CD14-positive monocyte (primary cell): Measurements from ENCODE around the gene NTN3. TPM values are rescaled to one million over a fixed set of nuclear protein-coding genes. Genes with fewer than 3 reads are reported as not detected.

Experiments
- DNase-seq, 3 donors: peaks; one replicate each; pipeline ENCODE4 v3.0.0-alpha.2; 2011 to 2022
- H2AFZ ChIP-seq: 2 replicates; pipeline ENCODE4 v1.6.0; 2012; ENCODE audit warnings: mild to moderate bottlenecking, low read depth, low read length, inconsistent platforms; ENCODE audit not compliant: insufficient read depth, poor library complexity, severe bottlenecking
- H3K27ac ChIP-seq, 2 donors: 1 replicate in 1 of 2; 2 replicates in 1 of 2; pipeline ENCODE4 v1.5.1; 2012 to 2013; ENCODE audit warnings: low read length in 2 of 2, control low read depth in 1 of 2, inconsistent platforms in 1 of 2, low read depth in 1 of 2, mild to moderate bottlenecking in 1 of 2
- H3K27me3 ChIP-seq, 2 donors: one replicate each; pipeline versions ENCODE4 v1.6.0 to v1.6.1; 2011 to 2013; ENCODE audit warnings: low read length in 2 of 2; ENCODE audit not compliant: control insufficient read depth in 2 of 2, insufficient read depth in 2 of 2
- H3K36me3 ChIP-seq, 2 donors: replicated peaks in 1 of 2; 1 replicate in 1 of 2; 2 replicates in 1 of 2; pipeline versions ENCODE4 v1.5.1 to v1.6.1; 2012 to 2013; ENCODE audit warnings: low read length in 2 of 2, control low read depth in 1 of 2, inconsistent platforms in 1 of 2, mild to moderate bottlenecking in 1 of 2; ENCODE audit not compliant: insufficient read depth in 2 of 2, control insufficient read depth in 1 of 2
- H3K4me1 ChIP-seq, 2 donors: 1 replicate in 1 of 2; 2 replicates in 1 of 2; pipeline versions ENCODE4 v1.5.1 to v1.6.1; 2012 to 2013; ENCODE audit warnings: low read length in 2 of 2, control low read depth in 1 of 2, inconsistent platforms in 1 of 2, mild to moderate bottlenecking in 1 of 2, moderate library complexity in 1 of 2; ENCODE audit not compliant: insufficient read depth in 2 of 2, control insufficient read depth in 1 of 2
- H3K4me2 ChIP-seq: replicated peaks from 2 replicates; pipeline ENCODE3; 2012; ENCODE audit warnings: low read length, moderate library complexity, mild to moderate bottlenecking; ENCODE audit not compliant: poor library complexity, severe bottlenecking; ENCODE audit errors: extremely low read depth
- H3K4me3 ChIP-seq, 3 experiments: fragments of 200-600 bp in 1 of 3; sonication (generic) in 1 of 3; replicated peaks in 1 of 3; 1 replicate in 2 of 3; 2 replicates in 1 of 3; pipeline ENCODE4 v1.5.1; 2011 to 2013; ENCODE audit warnings: low read length in 3 of 3, mild to moderate bottlenecking in 3 of 3, control low read depth in 2 of 3, low read depth in 2 of 3, inconsistent platforms in 1 of 3, moderate library complexity in 1 of 3
- H3K79me2 ChIP-seq: 2 replicates; pipeline ENCODE4 v1.6.0; 2012; ENCODE audit warnings: mild to moderate bottlenecking, control low read depth, inconsistent platforms, low read length, moderate library complexity; ENCODE audit not compliant: insufficient read depth
- H3K9ac ChIP-seq: 2 replicates; pipeline ENCODE4 v1.6.0; 2017; ENCODE audit warnings: low read length, mild to moderate bottlenecking; ENCODE audit not compliant: insufficient read depth, poor library complexity, severe bottlenecking
- H3K9me3 ChIP-seq, 2 donors: replicated peaks in 1 of 2; 1 replicate in 1 of 2; 2 replicates in 1 of 2; pipeline versions ENCODE4 v1.5.1 to v1.6.1; 2012 to 2013; ENCODE audit warnings: low read length in 2 of 2, control low read depth in 1 of 2; ENCODE audit not compliant: control insufficient read depth in 1 of 2, insufficient read depth in 1 of 2
- H4K20me1 ChIP-seq: 2 replicates; pipeline ENCODE4 v1.6.0; 2012; ENCODE audit warnings: mild to moderate bottlenecking, low read length, control low read depth, moderate library complexity; ENCODE audit not compliant: insufficient read depth
- H3K27ac Mint-ChIP-seq, 7 donors: one replicate each; pipeline ENCODE4 v1.8.0; 2020; ENCODE audit warnings: mild to moderate bottlenecking in 7 of 7, mixed read lengths in 7 of 7, moderate library complexity in 6 of 7, inconsistent platforms in 2 of 7
- H3K27me3 Mint-ChIP-seq, 3 donors: one replicate each; pipeline ENCODE4 v1.8.0; 2021 to 2022; ENCODE audit warnings: low read depth in 3 of 3, mild to moderate bottlenecking in 3 of 3, mixed read lengths in 3 of 3, moderate library complexity in 3 of 3, inconsistent platforms in 1 of 3
- H3K36me3 Mint-ChIP-seq, 2 donors: one replicate each; pipeline ENCODE4 v1.8.0; 2020; ENCODE audit warnings: mixed read lengths in 2 of 2, inconsistent platforms in 1 of 2, mild to moderate bottlenecking in 1 of 2
- H3K4me1 Mint-ChIP-seq: one replicate; pipeline ENCODE4 v1.8.0; 2020; ENCODE audit warnings: mild to moderate bottlenecking, mixed read lengths
- H3K4me3 Mint-ChIP-seq, 2 donors: one replicate each; pipeline ENCODE4 v1.8.0; 2020; ENCODE audit warnings: mild to moderate bottlenecking in 2 of 2, mixed read lengths in 2 of 2, moderate library complexity in 1 of 2
- H3K9me3 Mint-ChIP-seq, 7 donors: one replicate each; pipeline ENCODE4 v1.8.0; 2020 to 2022; ENCODE audit warnings: mixed read lengths in 7 of 7, mild to moderate bottlenecking in 6 of 7, moderate library complexity in 6 of 7, inconsistent platforms in 2 of 7
- CTCF ChIP-seq: fragments of 200-600 bp; IDR thresholded peaks from one replicate; pipeline ENCODE4 v1.8.0; 2022; ENCODE audit warnings: antibody characterized with exemption, mild to moderate bottlenecking
- WGBS: methylation state at CpG from one replicate; pipeline ENCODE4 v1.1.5; 2013; ENCODE audit warnings: missing lambda C conversion rate; ENCODE audit not compliant: insufficient coverage; 5-methylcytosine and 5-hydroxymethylcytosine counted together
- intact Hi-C, 2 donors: fragments of 100-400 bp; cut with micrococcal nuclease; formaldehyde crosslinking; loops; one replicate each; pipeline versions ENCODE4 v1.15.0 to v1.15.1; 2023
- polyA plus RNA-seq, 3 donors: library from polyadenylated mRNA; depleted of rRNA in 1 of 3; unstranded in 2 of 3; stranded (reverse) in 1 of 3; fragments of 300-500 nt in 2 of 3; fragments of >200 nt in 1 of 3; fragmentation: Illumina TruSeq in 2 of 3; gene quantifications; 1 replicate in 2 of 3; 2 replicates in 1 of 3; pipeline ENCODE4 v1.2.3, GENCODE V29; 2012 to 2021

NTN3 gene
- polyA plus RNA-seq, 3 donors = not detected

DNA sequence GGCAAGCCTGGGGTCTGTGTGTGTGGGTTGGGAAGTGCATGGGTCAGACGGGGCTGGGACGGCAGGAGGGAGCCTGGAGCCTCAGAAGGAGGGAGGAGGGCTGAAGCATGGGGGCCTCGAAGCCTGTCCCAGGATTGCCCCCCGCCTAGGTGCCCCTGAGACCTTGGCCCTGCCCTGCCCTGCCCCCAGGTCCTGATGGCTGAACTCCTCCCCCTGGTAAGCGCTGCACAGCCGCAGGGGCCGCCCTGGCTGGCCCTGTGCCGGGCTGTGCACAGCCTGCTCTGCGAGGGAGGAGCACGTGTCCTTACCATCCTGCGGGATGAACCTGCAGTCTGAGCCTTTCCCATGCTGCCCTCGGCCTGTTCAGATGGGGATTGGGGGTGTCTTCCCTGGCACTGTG is 6.8 kb upstream of the NTN3 start:
- no peak for TF ChIP-seq CTCF
- H3K9me3 Mint-ChIP-seq = peaks cover 0 to 3% (median 2%) of the 10 kb centered on the region in 7 donors
- WGBS = 94% methylated on average over 11 of the region's 12 CpGs
- no peaks in the 10 kb centered on the region for H4K20me1 ChIP-seq
- H3K36me3 ChIP-seq = no peaks in the 10 kb centered on the region
- H3K9me3 ChIP-seq = peaks cover 0 to 5% of the 10 kb centered on the region in 2 donors
- peaks cover 17 to 47% of the 10 kb centered on the region in 2 donors for H3K4me1 ChIP-seq
- H3K9ac ChIP-seq = no peak overlapping the region
- H3K27ac Mint-ChIP-seq = no peak overlapping the region
- peaks cover 24 to 33% (median 29%) of the 10 kb centered on the region in 3 donors for H3K27me3 Mint-ChIP-seq
- no peak overlapping the region for H2AFZ ChIP-seq
- no peak overlapping the region for H3K4me3 ChIP-seq
- H3K4me3 Mint-ChIP-seq = no peak overlapping the region
- H3K79me2 ChIP-seq = no peaks in the 10 kb centered on the region
- H3K27ac ChIP-seq = no peak overlapping the region
- intact Hi-C loops = loop anchor here in 1 of 2 donors (5.0 kb wide), 1 partner anchor 37 kb away; the partner anchor contains the start of gene CCNF
- H3K4me2 ChIP-seq = no peak overlapping the region
- H3K4me1 Mint-ChIP-seq = peaks cover 24% of the 10 kb centered on the region
- H3K36me3 Mint-ChIP-seq = peaks cover 0 to 2% of the 10 kb centered on the region in 2 donors
- peaks cover 15 to 24% of the 10 kb centered on the region in 2 donors for H3K27me3 ChIP-seq
- DNase-seq = no peak

DNA sequence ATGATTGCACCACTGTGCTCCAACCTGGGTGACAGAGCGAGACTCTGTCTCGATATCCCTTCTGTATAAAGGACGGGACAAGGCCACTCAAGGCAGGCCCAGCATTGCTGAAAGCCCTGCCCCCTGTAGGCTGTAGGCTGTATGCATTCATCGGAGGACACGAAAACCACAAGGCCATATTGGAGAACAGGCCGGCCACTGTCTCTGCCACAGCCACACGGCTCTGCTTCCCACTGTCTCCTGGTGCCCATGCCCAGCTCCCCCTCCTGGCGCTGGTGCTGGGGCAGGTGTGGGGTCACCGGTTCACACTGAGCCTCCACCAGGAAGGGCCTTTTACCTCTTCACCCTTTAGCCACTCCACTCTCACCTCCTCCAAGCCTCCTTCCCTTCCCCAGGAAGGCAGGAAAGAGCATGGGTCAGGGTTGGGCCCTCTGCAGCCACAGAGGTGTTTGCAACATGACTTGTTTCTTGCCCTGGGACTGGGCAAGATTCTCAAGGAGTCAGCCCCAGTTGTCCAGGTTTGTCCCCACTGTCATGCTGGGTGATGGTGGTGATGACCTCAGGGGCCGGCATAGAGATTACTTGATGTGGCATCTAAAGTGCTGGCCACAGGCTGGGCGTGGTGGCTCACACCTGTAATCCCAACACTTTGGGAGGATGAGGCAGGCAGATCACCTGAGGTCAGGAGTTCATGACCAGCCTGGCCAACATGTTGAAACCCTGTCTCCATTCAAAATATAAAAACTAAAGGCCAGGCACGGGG is 5.3 kb upstream of the NTN3 start:
- peaks cover 24% of the 10 kb centered on the region for H3K4me1 Mint-ChIP-seq
- no peak for DNase-seq
- peaks cover 5 to 8% of the 10 kb centered on the region in 2 donors for H3K36me3 Mint-ChIP-seq
- H3K4me1 ChIP-seq = peaks cover 6 to 32% of the 10 kb centered on the region in 2 donors
- no peaks in the 10 kb centered on the region for H3K36me3 ChIP-seq
- H3K79me2 ChIP-seq = no peaks in the 10 kb centered on the region
- H3K27ac Mint-ChIP-seq = no peak overlapping the region
- TF ChIP-seq CTCF = peak; percentile 32
- no peak overlapping the region for H3K4me2 ChIP-seq
- 80% methylated on average over 11 of the region's 12 CpGs for WGBS
- no peak overlapping the region for H3K4me3 Mint-ChIP-seq
- intact Hi-C loops = loop anchor here in 1 of 2 donors (5.0 kb wide), 1 partner anchor 36 kb away; no protein-coding TSS in a partner anchor
- H3K9me3 Mint-ChIP-seq = peaks cover 0 to 7% (median 6%) of the 10 kb centered on the region in 7 donors
- peaks cover 30 to 39% of the 10 kb centered on the region in 2 donors for H3K27me3 ChIP-seq
- peaks cover 8% of the 10 kb centered on the region for H4K20me1 ChIP-seq
- no peak overlapping the region for H3K9ac ChIP-seq
- peaks cover 39 to 48% (median 44%) of the 10 kb centered on the region in 3 donors for H3K27me3 Mint-ChIP-seq
- H3K27ac ChIP-seq = no peak overlapping the region
- H3K9me3 ChIP-seq = peaks cover 0 to 14% of the 10 kb centered on the region in 2 donors
- H3K4me3 ChIP-seq = no peak overlapping the region
- H2AFZ ChIP-seq = no peak overlapping the region
